Stimulated activated naive CD8-positive, alpha-beta T cell treated with anti-CD3 and anti-CD28 coated beads, Interleukin-15, amount 100 ng/mL, for 72 hours (primary cell): ENCODE data around the gene SMIM1.
A peak's percentile ranks its signal among the peaks of the same experiment; 100 is the strongest.
"Not testable (repeated sequence)": the region's sequence is repeated elsewhere in the genome, so short reads cannot be mapped to it uniquely, and the experiment has no call there.

Experiments used
- ATAC-seq: fragments of 150-1000 bp; cut with Tn5 transposase; 2 replicates; pipeline ENCODE4 v1.10.0; 2021; ENCODE audit warnings: mild to moderate bottlenecking, moderate library complexity
- DNase-seq, 2 donors: peaks; one replicate each; pipeline ENCODE4 v3.0.0; 2021 to 2022
- H3K27ac Mint-ChIP-seq, 2 donors: one replicate each; pipeline ENCODE4 v1.8.0; 2022; ENCODE audit warnings: mild to moderate bottlenecking in 2 of 2, mixed read lengths in 2 of 2, moderate library complexity in 2 of 2
- H3K27me3 Mint-ChIP-seq: one replicate; pipeline ENCODE4 v1.8.0; 2022; ENCODE audit warnings: mixed read lengths
- H3K4me1 Mint-ChIP-seq: one replicate; pipeline ENCODE4 v1.8.0; 2022; ENCODE audit warnings: mild to moderate bottlenecking, mixed read lengths
- H3K4me3 Mint-ChIP-seq, 2 donors: one replicate each; pipeline ENCODE4 v1.8.0; 2022; ENCODE audit warnings: mild to moderate bottlenecking in 2 of 2, mixed read lengths in 2 of 2, moderate library complexity in 1 of 2
- H3K9me3 Mint-ChIP-seq, 2 donors: one replicate each; pipeline ENCODE4 v1.8.0; 2022; ENCODE audit warnings: mixed read lengths in 2 of 2

The SMIM1 gene

GRCh38 chr1:3809680-3810079, 37.1 kb downstream of the SMIM1 start:
- Mint-ChIP-seq H3K4me1 (peaks cover 6% of the 10 kb centered on the region), H3K27ac (no peak overlapping the region), H3K4me3 (no peak overlapping the region), H3K9me3 (no peaks in the 10 kb centered on the region), H3K27me3 (peaks cover 12% of the 10 kb centered on the region)
- DNase-seq (no peak), ATAC-seq (no peak)

GRCh38 chr1:3810149-3810761, 37.7 kb downstream of the SMIM1 start:
- H3K4me1 Mint-ChIP-seq, H3K27me3 Mint-ChIP-seq, DNase-seq, H3K4me3 Mint-ChIP-seq, ATAC-seq, H3K27ac Mint-ChIP-seq, H3K9me3 Mint-ChIP-seq: not testable (repeated sequence)

GRCh38 chr1:3811595-3811911, 39.0 kb downstream of the SMIM1 start:
- no peaks in the 10 kb centered on the region for H3K9me3 Mint-ChIP-seq
- ATAC-seq (no peak), DNase-seq (no peak)
- peaks cover 6% of the 10 kb centered on the region for H3K4me1 Mint-ChIP-seq
- no peak overlapping the region for H3K27ac Mint-ChIP-seq
- H3K4me3 Mint-ChIP-seq = no peak overlapping the region
- H3K27me3 Mint-ChIP-seq = no peaks in the 10 kb centered on the region

DNA sequence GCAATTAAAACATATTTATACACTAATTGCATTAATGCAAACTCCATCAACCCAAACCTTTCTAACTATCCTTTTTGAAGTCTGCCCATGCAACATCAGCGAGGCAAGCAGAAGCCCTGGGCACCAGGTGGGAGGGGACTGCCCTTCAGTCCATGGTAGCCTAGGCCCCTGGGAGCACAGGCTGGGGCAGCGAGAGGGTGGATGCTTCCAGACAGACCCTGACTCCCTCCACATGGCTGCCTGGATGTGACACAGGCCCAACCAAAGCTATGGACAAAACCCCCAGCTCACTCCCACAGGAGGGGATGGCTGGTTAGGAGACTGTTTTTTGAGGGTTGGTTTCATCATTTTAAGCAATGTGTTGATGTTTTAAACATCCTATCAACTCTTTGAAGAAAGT, 41.5 kb downstream of the SMIM1 start:
- Mint-ChIP-seq H3K4me1 (peaks cover 6% of the 10 kb centered on the region), H3K27ac (peak overlapping the region in 1 of 2 donors; percentile 82), H3K27me3 (no peaks in the 10 kb centered on the region), H3K4me3 (no peak overlapping the region), H3K9me3 (no peaks in the 10 kb centered on the region)
- DNase-seq (no peak), ATAC-seq (no peak)

DNA sequence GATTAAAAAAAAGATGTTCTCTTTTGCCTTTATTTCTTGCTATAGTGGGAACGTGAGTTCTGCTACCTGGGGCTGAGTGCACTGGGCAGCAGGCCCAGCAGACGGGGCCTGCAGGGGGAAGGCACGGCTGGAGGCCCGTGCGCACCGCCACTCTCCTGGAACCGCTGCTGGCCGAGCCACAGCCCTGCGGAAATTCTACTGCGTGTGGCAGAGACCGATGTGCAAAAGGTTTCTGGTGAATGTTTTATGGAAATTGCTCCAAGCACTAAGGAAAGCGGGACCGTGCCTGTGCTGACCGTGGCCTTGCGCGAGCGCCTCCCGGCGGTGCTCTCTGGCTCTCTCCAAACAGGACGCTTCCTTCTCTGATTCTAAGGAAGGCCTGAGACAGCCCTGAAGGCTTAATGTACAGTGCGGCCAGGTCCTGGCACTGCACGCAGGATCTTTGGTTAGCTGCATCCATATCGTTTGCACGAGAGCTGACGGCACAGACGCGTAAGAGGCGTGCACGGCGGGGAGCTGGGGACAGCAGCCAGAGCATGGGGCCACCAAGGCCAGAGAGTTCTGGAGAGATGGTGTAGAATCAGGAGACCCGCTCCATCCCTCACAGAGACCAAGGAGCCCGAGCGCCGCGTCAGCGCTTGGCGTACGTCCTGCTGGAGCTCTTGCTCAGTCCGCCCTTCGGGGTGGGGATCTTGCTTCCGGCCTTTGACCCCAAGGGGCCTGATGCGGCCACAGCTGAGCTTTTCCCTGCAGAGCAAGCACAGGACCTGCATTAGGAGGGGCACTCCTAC, 42.4 kb downstream of the SMIM1 start:
- Mint-ChIP-seq H3K9me3 (no peaks in the 10 kb centered on the region), H3K27ac (no peak overlapping the region), H3K4me1 (peaks cover 6% of the 10 kb centered on the region), H3K27me3 (no peaks in the 10 kb centered on the region), H3K4me3 (no peak overlapping the region)
- DNase-seq (no peak), ATAC-seq (no peak)

DNA sequence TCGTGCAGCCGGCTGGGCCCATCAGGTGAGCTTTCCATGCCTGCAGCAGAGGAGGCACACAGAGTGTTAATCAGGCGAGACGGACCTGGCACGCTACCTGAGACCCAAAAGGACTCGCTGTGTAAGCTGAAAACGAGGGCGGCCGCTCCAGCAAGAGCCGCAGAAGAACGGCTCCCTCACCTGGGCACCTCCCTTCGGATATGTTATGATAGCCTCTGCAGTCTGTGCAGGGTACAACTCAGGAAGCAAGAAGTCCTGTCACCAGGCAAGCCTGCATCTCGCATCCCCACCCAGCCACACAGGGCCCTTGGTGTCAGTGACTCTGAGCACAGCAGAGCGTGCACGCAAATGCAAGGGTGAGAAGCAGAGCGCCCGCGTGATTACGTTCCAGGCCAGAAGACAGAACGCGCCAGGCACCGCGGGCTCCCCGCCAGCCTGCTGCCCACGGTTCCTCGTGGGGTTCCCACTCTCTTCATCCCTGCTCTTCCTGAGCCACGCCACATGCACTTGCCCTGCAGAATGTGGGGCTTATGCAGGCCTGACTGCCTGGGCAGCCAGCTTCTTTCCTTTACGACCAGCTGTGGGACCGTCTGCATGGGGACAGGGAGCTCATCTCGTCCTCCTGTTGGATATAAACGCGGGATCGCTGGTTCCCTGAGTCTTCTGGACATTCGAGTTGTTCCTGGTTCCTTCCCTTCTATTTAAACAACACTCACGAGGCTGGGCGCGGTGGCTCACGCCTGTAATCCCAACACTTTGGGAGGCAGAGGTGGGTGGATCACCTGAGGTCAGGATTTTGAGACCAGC, 44.0 kb downstream of the SMIM1 start:
- ATAC-seq = no peak
- DNase-seq = no peak
- Mint-ChIP-seq H3K9me3 (no peaks in the 10 kb centered on the region), H3K27me3 (no peaks in the 10 kb centered on the region), H3K4me3 (no peak overlapping the region), H3K27ac (no peak overlapping the region), H3K4me1 (peaks cover 2% of the 10 kb centered on the region)

DNA sequence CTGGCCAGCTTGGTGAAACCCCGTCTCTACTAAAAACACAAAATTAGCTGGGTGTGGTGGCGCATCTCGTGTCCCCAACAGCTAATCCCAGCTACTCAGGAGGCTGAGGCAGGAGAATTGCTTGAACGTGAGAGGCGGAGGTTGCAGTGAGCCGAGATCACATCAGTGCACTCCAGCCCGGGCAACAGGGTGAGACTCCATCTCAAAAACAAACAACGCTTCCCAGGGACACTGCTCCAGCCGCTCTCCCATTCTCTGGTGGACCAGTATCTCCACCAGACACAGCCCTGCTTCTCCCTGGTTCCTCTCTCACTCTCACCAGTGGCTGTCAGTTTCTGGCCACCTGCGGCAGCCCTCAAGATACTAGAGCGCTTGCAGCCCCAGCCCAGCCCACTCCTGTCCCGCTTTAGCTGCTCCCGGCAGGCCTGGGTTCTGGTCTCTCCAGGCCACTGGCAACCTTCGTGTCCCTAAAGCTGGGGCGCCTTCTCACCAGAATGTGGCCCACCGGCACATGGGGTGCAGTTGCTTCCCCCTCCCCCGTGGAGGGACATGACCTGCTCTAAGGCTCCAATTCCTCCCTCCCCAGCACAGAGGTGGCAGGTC, 44.7 kb downstream of the SMIM1 start:
- Mint-ChIP-seq H3K27ac (no peak overlapping the region), H3K27me3 (no peaks in the 10 kb centered on the region), H3K9me3 (no peaks in the 10 kb centered on the region), H3K4me3 (no peak overlapping the region), H3K4me1 (no peaks in the 10 kb centered on the region)
- ATAC-seq (no peak), DNase-seq (no peak)

GRCh38 chr1:3817821-3818597, 45.5 kb downstream of the SMIM1 start:
- no peaks in the 10 kb centered on the region for H3K27me3 Mint-ChIP-seq
- no peaks in the 10 kb centered on the region for H3K9me3 Mint-ChIP-seq
- peak overlapping the region in 1 of 2 donors; percentile 22 for H3K27ac Mint-ChIP-seq
- H3K4me3 Mint-ChIP-seq = no peak overlapping the region
- ATAC-seq = no peak
- DNase-seq = no peak
- H3K4me1 Mint-ChIP-seq = no peaks in the 10 kb centered on the region

DNA sequence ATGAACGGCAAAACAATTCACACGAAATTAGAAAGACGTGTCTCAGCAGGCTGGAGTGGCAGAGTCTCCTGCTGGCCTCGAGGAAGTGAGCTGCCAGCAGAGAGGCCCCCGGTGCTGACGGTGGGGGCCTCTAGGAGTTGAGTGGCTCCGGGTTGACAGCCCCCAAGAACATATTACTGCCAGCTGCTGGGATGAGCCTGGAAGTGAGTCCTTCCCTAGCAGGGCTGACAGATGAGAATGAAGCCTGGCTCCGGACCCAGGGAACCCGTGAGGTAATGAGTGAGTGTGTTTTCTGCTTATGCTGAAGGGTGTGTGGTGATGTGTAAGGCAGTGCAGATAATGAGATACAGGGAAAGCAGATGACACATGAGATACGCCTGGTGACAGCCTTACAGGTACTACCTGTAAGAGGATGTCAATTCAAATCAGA, 47.2 kb downstream of the SMIM1 start:
- ATAC-seq = no peak
- Mint-ChIP-seq H3K27ac (no peak overlapping the region), H3K9me3 (no peaks in the 10 kb centered on the region), H3K4me1 (no peaks in the 10 kb centered on the region), H3K27me3 (no peaks in the 10 kb centered on the region), H3K4me3 (no peak overlapping the region)
- DNase-seq = no peak

DNA sequence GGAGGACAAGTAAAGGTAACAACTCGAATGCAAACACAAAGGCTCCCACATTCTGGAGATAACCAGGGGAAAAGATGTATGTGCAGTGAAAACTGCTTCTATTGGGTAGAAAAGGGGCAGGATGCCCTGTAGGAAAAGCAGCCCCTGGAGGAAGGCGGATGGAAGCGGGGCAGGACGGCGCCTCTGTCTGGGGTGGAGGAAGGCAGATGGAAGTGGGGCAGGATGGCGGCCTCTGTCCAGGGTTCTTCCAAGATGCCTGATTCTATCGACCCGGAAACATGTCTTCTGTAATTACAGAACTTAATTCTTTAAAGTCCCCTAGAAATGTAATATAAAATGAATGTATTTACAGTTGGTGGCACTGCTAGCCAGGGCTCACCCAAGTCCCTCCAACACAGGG, 47.8 kb downstream of the SMIM1 start:
- Mint-ChIP-seq H3K4me3 (no peak overlapping the region), H3K9me3 (no peaks in the 10 kb centered on the region), H3K27me3 (no peaks in the 10 kb centered on the region), H3K27ac (no peak overlapping the region), H3K4me1 (no peaks in the 10 kb centered on the region)
- DNase-seq (no peak), ATAC-seq (no peak)

- no peaks in the 10 kb centered on the region for H3K9me3 Mint-ChIP-seq
- peak overlapping the region; percentile 31 to 69 for H3K27ac Mint-ChIP-seq
- H3K4me1 Mint-ChIP-seq = no peaks in the 10 kb centered on the region
- DNase-seq (no peak), ATAC-seq (no peak)
- no peak overlapping the region for H3K4me3 Mint-ChIP-seq
- no peaks in the 10 kb centered on the region for H3K27me3 Mint-ChIP-seq
Measured at GRCh38 chr1:3821004-3821403, 48.5 kb downstream of the SMIM1 start.

DNA sequence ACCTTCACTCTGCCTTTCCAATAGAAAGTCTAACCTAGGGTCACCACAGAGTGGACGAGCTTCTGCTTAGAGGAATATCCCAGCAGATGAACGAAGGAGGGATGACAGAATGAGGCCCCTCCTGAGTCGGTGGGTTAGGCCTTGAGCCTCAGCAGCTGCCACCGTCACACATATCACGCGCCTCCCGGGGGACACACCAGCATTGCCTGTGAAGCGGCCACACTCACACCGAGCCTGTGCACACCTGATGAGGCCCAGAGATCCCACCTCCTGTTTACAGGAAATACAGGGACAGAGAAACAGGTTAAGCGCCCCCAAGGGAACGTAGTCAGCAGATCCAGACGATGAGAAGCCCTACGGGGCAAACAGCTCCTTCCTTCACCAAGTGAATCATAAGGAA, 48.9 kb downstream of the SMIM1 start:
- Mint-ChIP-seq H3K9me3 (no peaks in the 10 kb centered on the region), H3K4me1 (no peaks in the 10 kb centered on the region), H3K27me3 (no peaks in the 10 kb centered on the region), H3K4me3 (no peak overlapping the region), H3K27ac (peak overlapping the region in 1 of 2 donors; percentile 69)
- ATAC-seq (no peak), DNase-seq (no peak)

DNA sequence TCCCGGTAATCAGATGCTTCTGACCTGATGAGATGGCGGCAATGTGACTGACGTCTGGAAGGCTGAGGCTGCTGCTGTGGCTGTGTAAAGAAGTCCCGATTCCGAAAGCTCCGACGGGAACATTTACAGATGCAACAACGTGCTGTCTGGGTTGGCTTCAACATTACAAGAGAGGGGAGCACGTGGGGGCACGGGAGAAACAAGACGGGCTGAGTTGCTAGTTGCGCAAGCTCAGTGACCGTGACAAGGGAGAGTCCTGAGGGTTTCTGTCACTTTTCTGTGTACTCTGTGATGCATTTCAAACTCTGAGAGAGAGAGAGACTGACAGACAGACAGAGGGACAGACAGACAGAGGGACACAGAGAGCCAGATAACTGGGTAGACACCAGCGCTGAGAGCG, 49.4 kb downstream of the SMIM1 start:
- Mint-ChIP-seq H3K4me3 (no peak overlapping the region), H3K27me3 (no peaks in the 10 kb centered on the region), H3K4me1 (no peaks in the 10 kb centered on the region), H3K27ac (no peak overlapping the region), H3K9me3 (no peaks in the 10 kb centered on the region)
- DNase-seq = no peak
- ATAC-seq = no peak

- no peaks in the 10 kb centered on the region for H3K9me3 Mint-ChIP-seq
- H3K4me3 Mint-ChIP-seq = no peak overlapping the region
- no peak overlapping the region for H3K27ac Mint-ChIP-seq
- no peak for ATAC-seq
- DNase-seq = no peak
- H3K27me3 Mint-ChIP-seq = no peaks in the 10 kb centered on the region
- H3K4me1 Mint-ChIP-seq = no peaks in the 10 kb centered on the region
Measured at GRCh38 chr1:3822421-3822820, 49.9 kb downstream of the SMIM1 start.

DNA sequence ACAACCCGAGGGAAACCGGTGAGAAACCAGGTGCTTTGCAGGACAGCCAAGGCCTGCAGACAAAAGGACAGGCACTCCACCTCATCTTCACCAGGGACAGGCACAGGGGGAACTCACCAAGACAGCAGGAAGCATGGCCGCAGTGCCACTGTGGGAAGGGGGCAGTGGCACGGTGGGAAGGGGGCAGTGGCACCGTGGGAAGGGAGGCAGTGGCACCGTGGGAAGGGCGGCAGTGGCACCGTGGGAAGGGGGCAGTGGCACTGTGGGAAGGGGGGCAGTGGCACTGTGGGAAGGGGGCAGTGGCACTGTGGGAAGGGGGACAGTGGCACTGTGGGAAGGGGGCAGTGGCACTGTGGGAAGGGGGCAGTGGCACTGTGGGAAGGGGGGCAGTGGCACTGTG, 52.1 kb downstream of the SMIM1 start:
- Mint-ChIP-seq H3K4me1 (no peaks in the 10 kb centered on the region), H3K4me3 (no peak overlapping the region), H3K27me3 (no peaks in the 10 kb centered on the region), H3K9me3 (no peaks in the 10 kb centered on the region), H3K27ac (no peak overlapping the region)
- no peak for DNase-seq
- ATAC-seq = no peak
